K562 (cell line): Measurements from ENCODE around the gene SCN7A. TPM values are rescaled to one million over a fixed set of nuclear protein-coding genes. Genes with fewer than 3 reads are reported as not detected.

Experiments
- ATAC-seq: fragments of 200-7000 bp; cut with Tn5 transposase; 3 replicates; pipeline ENCODE4 v1.9.1; 2020; ENCODE audit warnings: moderate library complexity
- BruUV-seq: library from RNA; stranded (reverse); fragments of 400-500 nt; replicated peaks from 2 replicates; lab custom pipeline; 2021; lab: Mats Ljungman, UMichigan
- CTCF ChIA-PET: fragments of 300-600 bp; formaldehyde crosslinking; extraction: SDS; loops from one replicate; lab custom pipeline; 2021; ENCODE audit warnings: low intra/inter-chr PET ratio; lab: Yijun Ruan, JAX
- POLR2A ChIA-PET: fragments of 300-600, 350-650 bp; sonication (Branson Sonifier 250); formaldehyde crosslinking; extraction: SDS; loops from one replicate; lab custom pipeline; 2021; ENCODE audit warnings: antibody characterized with exemption, inconsistent platforms; lab: Yijun Ruan, JAX
- DNase-seq, 4 experiments: peaks; one replicate each; pipeline versions ENCODE4 v3.0.0 to v3.0.0-alpha.2; 2011 to 2018; ENCODE audit warnings: low spot score in 3 of 4, mixed read lengths in 3 of 4; ENCODE audit errors: extremely low read depth in 1 of 4
- FAIRE-seq: peaks from 2 replicates; lab custom pipeline; 2011; peaks lifted over from hg19 to GRCh38; lab: Jason Lieb, UNC
- H2AFZ ChIP-seq: 2 replicates; pipeline ENCODE4 v1.6.0; 2011; ENCODE audit warnings: low read depth, low read length, control low read depth, inconsistent platforms
- H3K27ac ChIP-seq: fragments of 200-600 bp; 3 replicates; pipeline ENCODE4 v1.8.0; 2011; ENCODE audit warnings: low read depth, mild to moderate bottlenecking, control low read depth, inconsistent platforms, low read length, moderate library complexity, mixed read lengths; ENCODE audit errors: extremely low read depth
- H3K27me3 ChIP-seq, 2 experiments: fragments of 300-600 bp in 1 of 2; 2 replicates in 1 of 2; 3 replicates in 1 of 2; pipeline versions ENCODE4 v1.6.0 to v1.8.0; 2011; ENCODE audit warnings: inconsistent platforms in 2 of 2, low read length in 2 of 2, mild to moderate bottlenecking in 1 of 2, mixed read lengths in 1 of 2, moderate library complexity in 1 of 2; ENCODE audit not compliant: control insufficient read depth in 2 of 2, insufficient read depth in 2 of 2
- H3K36me3 ChIP-seq: fragments of 300-600 bp; 3 replicates; pipeline ENCODE4 v1.8.0; 2011; ENCODE audit warnings: mild to moderate bottlenecking, low read length, inconsistent platforms; ENCODE audit not compliant: control insufficient read depth, insufficient read depth
- H3K4me1 ChIP-seq, 2 experiments: fragments of 200-600 bp in 1 of 2; replicated peaks in 1 of 2; 2 replicates in 1 of 2; 3 replicates in 1 of 2; pipeline versions ENCODE4 v1.5.1 to v1.8.0; 2011; ENCODE audit warnings: inconsistent platforms in 2 of 2, low read length in 2 of 2, mild to moderate bottlenecking in 1 of 2, mixed read lengths in 1 of 2, moderate library complexity in 1 of 2; ENCODE audit not compliant: control insufficient read depth in 2 of 2, insufficient read depth in 2 of 2
- H3K4me2 ChIP-seq: 2 replicates; pipeline ENCODE4 v1.6.1; 2011; ENCODE audit warnings: low read length, control low read depth, inconsistent platforms, mixed read lengths; ENCODE audit not compliant: insufficient read depth
- H3K4me3 ChIP-seq: fragments of 200-600 bp; sonication (generic), shearing (Covaris generic); 2 replicates; pipeline ENCODE4 v1.5.1; 2016; ENCODE audit warnings: control low read depth, inconsistent platforms
- H3K79me2 ChIP-seq: fragments of 200-600 bp; 3 replicates; pipeline ENCODE4 v1.8.0; 2011; ENCODE audit warnings: low read length, inconsistent platforms; ENCODE audit not compliant: control insufficient read depth, insufficient read depth
- H3K9ac ChIP-seq, 2 experiments: 2 replicates each; pipeline versions ENCODE4 v1.6.0 to v1.6.1; 2011; ENCODE audit warnings: low read depth in 2 of 2, low read length in 2 of 2, control low read depth in 1 of 2, inconsistent platforms in 1 of 2, mild to moderate bottlenecking in 1 of 2, mixed read lengths in 1 of 2; ENCODE audit not compliant: insufficient read depth in 1 of 2
- H3K9me1 ChIP-seq: one replicate; pipeline ENCODE4 v1.6.0; 2011; ENCODE audit warnings: inconsistent platforms, mild to moderate bottlenecking, low read length, moderate library complexity; ENCODE audit not compliant: control insufficient read depth, insufficient read depth
- H3K9me3 ChIP-seq: replicated peaks from 2 replicates; pipeline ENCODE4 v1.5.1; 2011; ENCODE audit warnings: low read depth, low read length, inconsistent platforms; ENCODE audit not compliant: control insufficient read depth, insufficient read depth
- H4K20me1 ChIP-seq: replicated peaks from 2 replicates; pipeline ENCODE4 v1.6.1; 2011; ENCODE audit warnings: low read length, inconsistent platforms, mixed read lengths; ENCODE audit not compliant: control insufficient read depth, insufficient read depth
- PHTF2 ChIP-seq: fragments of 250-450 bp; sonication (Bioruptor Pico); IDR thresholded peaks from 2 replicates; pipeline ENCODE4 v1.5.0; 2021; ENCODE audit warnings: mild to moderate bottlenecking
- ZFPM2 ChIP-seq: fragments of 250-450 bp; sonication (Bioruptor Pico); IDR thresholded peaks from 2 replicates; pipeline ENCODE4 v1.5.1; 2022; ENCODE audit warnings: mild to moderate bottlenecking
- ZNF212 ChIP-seq: fragments of 450-650 bp; formaldehyde crosslinking; IDR thresholded peaks from 2 replicates; pipeline ENCODE4 v1.4.0; 2020; ENCODE audit warnings: mild to moderate bottlenecking
- ZNF3 ChIP-seq: fragments of 250-450 bp; sonication (Bioruptor Pico); IDR thresholded peaks from 2 replicates; pipeline ENCODE4 v1.5.0; 2021; ENCODE audit warnings: mild to moderate bottlenecking, moderate library complexity
- WGBS: fragments of 100-300 bp; shearing (Covaris generic); methylation state at CpG from one replicate; pipeline ENCODE4 v1.1.6; 2016; ENCODE audit warnings: low coverage, mixed read lengths; ENCODE audit not compliant: insufficient coverage; ENCODE audit errors: missing lambda C conversion rate; 5-methylcytosine and 5-hydroxymethylcytosine counted together
- in situ Hi-C: fragments of 300-500 bp; cut with MboI; formaldehyde crosslinking; loops from 4 replicates; pipeline ENCODE4 v1.15.0; 2018; ENCODE audit warnings: inconsistent platforms, mixed read lengths
- intact Hi-C: fragments of 100-400 bp; cut with micrococcal nuclease; formaldehyde crosslinking; loops from 2 replicates; pipeline ENCODE4 v1.14.2; 2022
- polyA plus RNA-seq, 8 experiments: library from polyadenylated mRNA; depleted of rRNA in 4 of 8; stranded (reverse) in 5 of 8; unstranded in 3 of 8; fragments of >200 nt; fragmentation: Nextera tagmentation in 2 of 8; fragmentation: Illumina TruSeq in 1 of 8; extraction: Ambion mirVana in 2 of 8; extraction: Trizol in 1 of 8; gene quantifications; 2 replicates each; pipeline versions ENCODE4 v1.2.1 to v1.2.3, GENCODE V29; 2011 to 2014; ENCODE audit warnings: inconsistent platforms in 1 of 8, missing spikeins in 1 of 8
- total RNA-seq, 7 experiments: library from RNA; depleted of rRNA in 6 of 7; stranded (reverse); fragments of >200 nt in 6 of 7; fragmentation: Illumina TruSeq in 2 of 7; extraction: Trizol in 2 of 7; gene quantifications; 2 replicates each; pipeline versions ENCODE4 v1.2.1 to v1.2.3, GENCODE V29; 2011 to 2021; ENCODE audit warnings: low replicate concordance in 1 of 7
- TF ChIP-seq, protein P1 (sequence below): fragments of 450-650 bp; IDR thresholded peaks from 2 replicates; pipeline ENCODE4 v1.6.1; 2018; ENCODE audit warnings: mild to moderate bottlenecking, low read depth; ENCODE audit not compliant: partially characterized antibody
- TF ChIP-seq, protein P2 (sequence below), 2 experiments: fragments of 450-650 bp; IDR thresholded peaks; 2 replicates each; pipeline ENCODE4 v1.6.1; 2016; ENCODE audit warnings: mild to moderate bottlenecking in 2 of 2, borderline replicate concordance in 1 of 2, low read depth in 1 of 2, moderate library complexity in 1 of 2
- TF ChIP-seq, protein P3 (sequence below): fragments of 250-450 bp; sonication (Bioruptor Pico); IDR thresholded peaks from 2 replicates; pipeline ENCODE4 v1.5.0; 2021; ENCODE audit warnings: mild to moderate bottlenecking, moderate library complexity

The SCN7A gene
- total and polyA plus RNA-seq, 9 of the 15 experiments (the other 6 are each of a cell fraction or from before 2014, with no cell fraction given): under 0.01 to 0.05 (median 0.03) TPM; not detected in 3

DNA sequence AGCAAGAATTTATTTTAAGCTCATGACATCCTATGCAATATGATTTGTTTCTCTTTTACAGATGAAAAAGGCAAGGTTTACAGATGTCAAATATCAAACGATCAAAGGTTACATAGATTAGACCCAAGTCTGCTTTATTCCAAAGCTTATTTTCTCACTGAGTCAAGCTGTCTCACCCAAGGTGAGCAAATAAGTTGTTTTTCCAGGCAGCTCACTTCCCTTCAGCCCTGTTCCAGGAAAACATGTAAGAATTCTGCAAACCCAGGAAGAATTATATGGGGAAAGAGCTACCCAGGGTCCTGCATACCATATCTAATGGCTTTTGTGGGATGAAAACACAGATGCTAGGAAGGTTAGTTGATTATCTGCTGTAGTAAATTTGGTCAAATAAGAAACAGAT, 60.6 kb downstream of the SCN7A start:
- BruUV-seq: no TSS peak
- no peak for FAIRE-seq
- Histone ChIP-seq H3K9ac (no peak overlapping the region), H3K27ac (no peak overlapping the region), H3K9me3 (no peaks in the 10 kb centered on the region), H3K27me3 (no peaks in the 10 kb centered on the region), H3K36me3 (no peaks in the 10 kb centered on the region), H3K79me2 (no peaks in the 10 kb centered on the region), H3K4me3 (no peak overlapping the region), H3K9me1 (no peaks in the 10 kb centered on the region), H2AFZ (no peak overlapping the region), H3K4me2 (no peak overlapping the region), H3K4me1 (no peaks in the 10 kb centered on the region), H4K20me1 (no peaks in the 10 kb centered on the region)
- CTCF ChIA-PET: no interaction called here
- in situ Hi-C loops: no loop called here
- POLR2A ChIA-PET: interaction anchor here (0.9 kb wide), 1 partner anchor 9 kb away, joined by 3 read pairs; no protein-coding TSS in a partner anchor
- 0% methylated on average over 1 of the region's 1 CpG for WGBS
- intact Hi-C loops: loop anchor here (5.0 kb wide), 1 partner anchor 84 kb away; no protein-coding TSS in a partner anchor
- DNase-seq: no peak
- ATAC-seq: no peak
- TF ChIP-seq, protein P1, sequence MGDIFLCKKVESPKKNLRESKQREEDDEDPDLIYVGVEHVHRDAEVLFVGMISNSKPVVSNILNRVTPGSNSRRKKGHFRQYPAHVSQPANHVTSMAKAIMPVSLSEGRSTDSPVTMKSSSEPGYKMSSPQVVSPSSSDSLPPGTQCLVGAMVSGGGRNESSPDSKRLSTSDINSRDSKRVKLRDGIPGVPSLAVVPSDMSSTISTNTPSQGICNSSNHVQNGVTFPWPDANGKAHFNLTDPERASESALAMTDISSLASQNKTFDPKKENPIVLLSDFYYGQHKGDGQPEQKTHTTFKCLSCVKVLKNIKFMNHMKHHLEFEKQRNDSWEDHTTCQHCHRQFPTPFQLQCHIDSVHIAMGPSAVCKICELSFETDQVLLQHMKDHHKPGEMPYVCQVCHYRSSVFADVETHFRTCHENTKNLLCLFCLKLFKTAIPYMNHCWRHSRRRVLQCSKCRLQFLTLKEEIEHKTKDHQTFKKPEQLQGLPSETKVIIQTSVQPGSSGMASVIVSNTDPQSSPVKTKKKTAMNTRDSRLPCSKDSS: no peak
- TF ChIP-seq PHTF2 (no peak), ZNF3 (no peak), ZNF212 (CRISPR knock-in tag) (no peak), ZFPM2 (CRISPR knock-in tag) (no peak)
- TF ChIP-seq, protein P2, sequence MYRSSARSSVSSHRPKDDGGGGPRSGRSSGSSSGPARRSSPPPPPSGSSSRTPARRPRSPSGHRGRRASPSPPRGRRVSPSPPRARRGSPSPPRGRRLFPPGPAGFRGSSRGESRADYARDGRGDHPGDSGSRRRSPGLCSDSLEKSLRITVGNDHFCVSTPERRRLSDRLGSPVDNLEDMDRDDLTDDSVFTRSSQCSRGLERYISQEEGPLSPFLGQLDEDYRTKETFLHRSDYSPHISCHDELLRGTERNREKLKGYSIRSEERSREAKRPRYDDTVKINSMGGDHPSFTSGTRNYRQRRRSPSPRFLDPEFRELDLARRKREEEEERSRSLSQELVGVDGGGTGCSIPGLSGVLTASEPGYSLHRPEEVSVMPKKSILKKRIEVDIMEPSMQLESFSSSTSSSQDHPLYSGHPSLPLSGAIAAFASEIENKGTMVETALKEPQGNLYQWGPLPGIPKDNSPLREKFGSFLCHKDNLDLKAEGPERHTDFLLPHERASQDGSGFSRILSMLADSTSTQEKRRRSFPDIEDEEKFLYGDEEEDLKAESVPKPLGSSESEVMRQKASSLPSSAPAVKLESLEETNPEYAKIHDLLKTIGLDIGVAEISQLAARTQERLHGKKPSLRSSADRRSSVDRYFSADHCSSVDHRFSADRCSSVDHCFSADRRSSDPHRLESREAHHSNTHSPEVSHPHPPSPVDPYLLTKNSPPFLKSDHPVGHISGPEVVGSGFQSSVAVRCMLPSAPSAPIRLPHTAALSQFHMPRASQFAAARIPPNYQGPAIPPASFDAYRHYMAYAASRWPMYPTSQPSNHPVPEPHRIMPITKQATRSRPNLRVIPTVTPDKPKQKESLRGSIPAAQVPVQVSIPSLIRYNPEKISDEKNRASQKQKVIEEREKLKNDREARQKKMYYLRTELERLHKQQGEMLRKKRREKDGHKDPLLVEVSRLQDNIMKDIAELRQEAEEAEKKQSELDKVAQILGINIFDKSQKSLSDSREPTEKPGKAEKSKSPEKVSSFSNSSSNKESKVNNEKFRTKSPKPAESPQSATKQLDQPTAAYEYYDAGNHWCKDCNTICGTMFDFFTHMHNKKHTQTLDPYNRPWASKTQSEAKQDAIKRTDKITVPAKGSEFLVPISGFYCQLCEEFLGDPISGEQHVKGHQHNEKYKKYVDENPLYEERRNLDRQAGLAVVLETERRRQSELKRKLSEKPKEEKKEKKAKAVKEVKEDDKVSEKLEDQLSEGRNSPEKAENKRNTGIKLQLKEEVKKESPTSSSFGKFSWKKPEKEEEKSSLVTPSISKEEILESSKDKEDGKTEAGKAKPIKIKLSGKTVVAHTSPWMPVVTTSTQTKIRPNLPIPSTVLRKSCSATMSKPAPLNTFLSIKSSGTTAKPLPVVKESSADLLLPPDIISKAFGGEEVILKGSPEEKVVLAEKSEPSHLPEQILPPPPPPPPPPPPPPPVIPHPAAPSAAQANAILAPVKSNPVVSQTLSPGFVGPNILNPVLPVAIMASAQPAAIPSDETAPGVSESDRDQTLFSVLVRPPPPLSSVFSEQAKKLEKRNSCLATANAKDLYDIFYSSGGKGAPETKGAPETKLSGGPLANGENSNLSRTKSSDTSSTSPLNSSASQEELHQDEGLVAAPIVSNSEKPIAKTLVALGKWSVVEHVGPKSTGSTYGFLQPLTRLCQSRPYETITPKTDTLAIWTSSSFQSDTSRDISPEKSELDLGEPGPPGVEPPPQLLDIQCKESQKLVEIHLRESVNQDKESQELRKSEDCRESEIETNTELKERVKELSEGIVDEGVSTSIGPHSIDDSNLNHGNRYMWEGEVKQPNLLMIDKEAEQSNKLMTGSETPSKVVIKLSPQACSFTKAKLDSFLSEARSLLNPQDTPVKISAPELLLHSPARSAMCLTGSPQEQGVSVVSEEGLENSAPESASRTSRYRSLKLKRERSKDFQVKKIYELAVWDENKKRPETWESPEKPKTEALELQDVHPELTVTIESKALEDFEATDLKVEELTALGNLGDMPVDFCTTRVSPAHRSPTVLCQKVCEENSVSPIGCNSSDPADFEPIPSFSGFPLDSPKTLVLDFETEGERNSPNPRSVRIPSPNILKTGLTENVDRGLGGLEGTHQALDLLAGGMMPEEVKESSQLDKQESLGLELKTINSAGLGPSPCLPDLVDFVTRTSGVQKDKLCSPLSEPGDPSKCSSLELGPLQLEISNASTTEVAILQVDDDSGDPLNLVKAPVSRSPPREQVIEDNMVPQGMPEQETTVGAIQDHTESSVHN (IDR thresholded peaks at IDR 0.05; ENCODE audit: borderline replicate concordance in 1 of 2, low read depth in 1 of 2): no peak
- TF ChIP-seq, protein P3, sequence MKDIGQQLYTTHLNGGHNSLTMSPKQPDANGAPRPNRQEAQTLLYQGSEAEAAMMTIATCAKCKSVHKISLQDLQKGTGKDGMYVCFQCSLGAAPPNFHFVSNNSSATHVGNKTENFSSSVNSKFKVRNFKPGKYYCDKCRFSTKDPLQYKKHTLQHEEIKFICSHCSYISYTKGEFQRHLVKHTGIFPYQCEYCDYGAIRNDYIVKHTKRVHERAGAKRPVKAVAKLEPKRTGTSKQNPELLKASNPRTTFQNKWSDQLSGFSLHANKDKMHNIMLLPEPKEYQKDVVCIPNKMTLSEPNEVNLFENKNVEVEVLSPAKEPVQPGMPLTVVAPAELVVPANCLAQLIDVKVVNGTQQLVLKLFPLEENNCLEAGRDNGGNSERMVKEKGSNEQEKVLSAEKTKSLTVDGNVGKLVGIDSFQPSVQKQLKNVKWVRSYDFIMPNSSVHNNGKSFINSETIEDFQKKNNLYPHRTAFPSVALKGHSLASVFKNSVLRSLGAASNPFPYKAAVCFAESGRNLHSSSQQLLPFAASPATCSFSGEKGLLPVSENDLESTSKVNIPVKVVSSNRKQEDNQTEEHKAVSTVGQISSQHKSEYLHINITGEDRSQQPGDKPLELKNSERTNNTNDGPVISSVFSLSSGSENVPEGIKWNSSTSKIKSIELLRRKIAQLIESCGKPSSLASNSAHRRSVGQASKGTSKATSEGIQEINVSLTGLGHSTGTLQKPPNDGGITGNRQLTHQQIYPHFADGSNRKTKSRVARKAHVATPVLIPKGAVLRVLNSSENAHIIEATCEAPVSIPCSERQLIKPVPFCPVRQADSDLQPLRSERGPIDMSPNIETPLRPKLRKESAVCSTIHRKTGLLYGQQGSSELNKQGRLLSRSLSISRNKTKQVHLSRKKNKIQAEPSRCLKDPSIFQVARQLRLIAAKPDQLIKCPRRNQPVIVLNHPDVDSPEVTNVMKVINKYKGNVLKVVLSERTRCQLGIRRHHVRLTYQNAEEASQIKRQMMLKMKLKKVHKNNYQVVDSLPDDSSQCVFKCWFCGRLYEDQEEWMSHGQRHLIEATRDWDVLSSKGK (CRISPR knock-in tag): no peak
